Measurements from ENCODE around the gene DIP2B.

The DIP2B gene, protein sequence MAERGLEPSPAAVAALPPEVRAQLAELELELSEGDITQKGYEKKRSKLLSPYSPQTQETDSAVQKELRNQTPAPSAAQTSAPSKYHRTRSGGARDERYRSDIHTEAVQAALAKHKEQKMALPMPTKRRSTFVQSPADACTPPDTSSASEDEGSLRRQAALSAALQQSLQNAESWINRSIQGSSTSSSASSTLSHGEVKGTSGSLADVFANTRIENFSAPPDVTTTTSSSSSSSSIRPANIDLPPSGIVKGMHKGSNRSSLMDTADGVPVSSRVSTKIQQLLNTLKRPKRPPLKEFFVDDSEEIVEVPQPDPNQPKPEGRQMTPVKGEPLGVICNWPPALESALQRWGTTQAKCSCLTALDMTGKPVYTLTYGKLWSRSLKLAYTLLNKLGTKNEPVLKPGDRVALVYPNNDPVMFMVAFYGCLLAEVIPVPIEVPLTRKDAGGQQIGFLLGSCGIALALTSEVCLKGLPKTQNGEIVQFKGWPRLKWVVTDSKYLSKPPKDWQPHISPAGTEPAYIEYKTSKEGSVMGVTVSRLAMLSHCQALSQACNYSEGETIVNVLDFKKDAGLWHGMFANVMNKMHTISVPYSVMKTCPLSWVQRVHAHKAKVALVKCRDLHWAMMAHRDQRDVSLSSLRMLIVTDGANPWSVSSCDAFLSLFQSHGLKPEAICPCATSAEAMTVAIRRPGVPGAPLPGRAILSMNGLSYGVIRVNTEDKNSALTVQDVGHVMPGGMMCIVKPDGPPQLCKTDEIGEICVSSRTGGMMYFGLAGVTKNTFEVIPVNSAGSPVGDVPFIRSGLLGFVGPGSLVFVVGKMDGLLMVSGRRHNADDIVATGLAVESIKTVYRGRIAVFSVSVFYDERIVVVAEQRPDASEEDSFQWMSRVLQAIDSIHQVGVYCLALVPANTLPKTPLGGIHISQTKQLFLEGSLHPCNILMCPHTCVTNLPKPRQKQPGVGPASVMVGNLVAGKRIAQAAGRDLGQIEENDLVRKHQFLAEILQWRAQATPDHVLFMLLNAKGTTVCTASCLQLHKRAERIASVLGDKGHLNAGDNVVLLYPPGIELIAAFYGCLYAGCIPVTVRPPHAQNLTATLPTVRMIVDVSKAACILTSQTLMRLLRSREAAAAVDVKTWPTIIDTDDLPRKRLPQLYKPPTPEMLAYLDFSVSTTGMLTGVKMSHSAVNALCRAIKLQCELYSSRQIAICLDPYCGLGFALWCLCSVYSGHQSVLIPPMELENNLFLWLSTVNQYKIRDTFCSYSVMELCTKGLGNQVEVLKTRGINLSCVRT (N-terminal part only)

GRCh38 chr12:50504798-50505674, at the start of gene DIP2B:
Gene DIP2B (plus strand): TSS chr12:50504985. CDS start chr12:50505141, 156 bp downstream.
- peak; percentile 76 for DNase-seq (ENCODE audit: low read depth)

DNA sequence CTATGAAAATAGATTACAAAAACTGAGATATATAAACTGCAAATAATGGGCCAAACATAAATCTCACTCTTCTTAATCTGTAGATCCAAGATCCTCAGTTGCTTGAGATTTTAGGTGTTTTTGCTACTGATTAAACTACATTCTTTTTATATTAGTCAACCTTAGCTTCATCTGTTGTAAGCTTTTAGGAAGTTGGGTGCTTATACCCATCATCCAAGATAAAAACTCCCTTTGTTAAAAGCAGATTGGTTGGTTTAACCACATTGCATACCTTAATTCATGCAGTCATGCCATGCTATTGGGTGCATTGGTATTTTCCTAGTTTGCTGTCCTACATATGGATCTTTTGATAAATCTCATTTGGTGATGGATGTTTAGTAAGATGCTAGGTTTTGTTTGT, 46.2 kb upstream of the DIP2B start:
- DNase-seq (ENCODE audit: low read depth), result peak; percentile 53

DNA sequence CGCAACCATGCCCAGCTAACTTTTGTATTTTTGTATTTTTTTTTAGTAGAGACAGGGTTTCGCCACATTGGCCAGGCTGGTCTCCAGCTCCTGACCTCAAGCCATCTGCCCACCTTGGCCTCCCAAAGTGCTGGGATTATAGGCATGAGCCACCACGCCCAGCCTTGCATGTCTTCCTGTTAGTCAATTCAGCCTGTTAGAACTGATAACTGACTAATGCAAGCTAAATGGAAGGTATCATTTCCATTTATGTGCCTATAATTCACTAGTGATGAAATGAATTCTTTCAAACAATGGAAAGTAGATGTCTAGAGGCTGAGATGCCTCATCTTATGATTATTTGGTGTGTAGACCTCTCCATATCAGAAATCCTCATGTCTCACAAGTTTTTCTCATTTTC, 37.3 kb upstream of the DIP2B start:
- no peak for DNase-seq (ENCODE audit: low read depth)

DNA sequence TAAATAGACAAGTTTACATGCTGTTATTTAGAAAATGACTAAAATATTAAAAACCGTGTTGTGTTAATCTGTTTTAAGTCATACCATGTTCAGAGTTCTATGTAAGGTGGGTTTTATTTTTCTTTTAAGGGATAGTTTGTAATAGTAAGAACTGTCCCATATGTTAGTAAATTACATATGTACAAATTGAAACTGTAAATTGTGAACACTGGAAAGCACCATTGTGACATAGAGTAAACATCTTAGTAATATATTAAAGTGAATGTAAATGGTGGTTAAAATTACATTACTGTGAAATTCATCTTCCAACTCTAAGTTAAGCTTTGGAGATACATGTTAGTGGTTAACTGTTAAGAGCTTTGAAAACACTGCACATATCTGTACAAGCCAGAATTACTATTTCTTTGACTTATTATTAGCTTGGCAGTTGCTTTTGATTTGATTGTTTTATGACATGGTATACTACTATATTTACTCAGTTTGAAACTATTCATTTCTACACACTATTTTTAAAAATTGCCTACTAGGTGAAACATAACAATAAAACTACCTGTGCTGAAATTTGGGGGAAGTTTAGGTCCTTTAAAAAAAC, 27.4 kb upstream of the DIP2B start:
- no peak for DNase-seq (ENCODE audit: low read depth)

- DNase-seq (ENCODE audit: low read depth), result peak; percentile 11
Measured at GRCh38 chr12:50482571-50482970, 22.2 kb upstream of the DIP2B start.

GRCh38 chr12:50483488-50483887, 21.3 kb upstream of the DIP2B start:
- no peak for DNase-seq (ENCODE audit: low read depth)

DNA sequence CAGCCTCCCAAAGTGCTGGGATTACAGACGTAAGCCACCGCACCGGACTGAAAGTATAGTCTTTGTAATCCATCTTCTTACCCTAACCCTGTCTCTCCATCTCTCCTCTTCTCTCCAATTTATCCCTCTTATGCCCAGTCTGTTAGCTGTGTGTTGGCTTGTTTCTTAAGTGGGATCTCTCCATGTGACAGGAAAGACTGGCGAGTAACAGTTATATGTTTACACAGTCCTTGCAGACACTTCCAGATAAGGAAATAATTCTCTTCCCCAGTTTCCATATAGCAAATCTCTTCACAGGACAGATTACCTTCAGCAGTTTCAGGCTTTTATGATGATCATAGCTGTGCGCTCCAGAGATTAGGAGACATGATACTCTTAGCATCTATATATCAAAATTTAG, 16.0 kb upstream of the DIP2B start:
- peak; percentile 12 for DNase-seq (ENCODE audit: low read depth)

- peak; percentile 24 for DNase-seq (ENCODE audit: low read depth)
Measured at GRCh38 chr12:50498119-50498518, 6.7 kb upstream of the DIP2B start.

GRCh38 chr12:50505675-50506530, 1.1 kb downstream of the DIP2B start:
- no peak for DNase-seq (ENCODE audit: low read depth)

GRCh38 chr12:50506753-50507473, 2.1 kb downstream of the DIP2B start:
- peak; percentile 14 for DNase-seq (ENCODE audit: low read depth)

GRCh38 chr12:50507474-50507838, 2.7 kb downstream of the DIP2B start:
- DNase-seq (ENCODE audit: low read depth), result no peak

DNA sequence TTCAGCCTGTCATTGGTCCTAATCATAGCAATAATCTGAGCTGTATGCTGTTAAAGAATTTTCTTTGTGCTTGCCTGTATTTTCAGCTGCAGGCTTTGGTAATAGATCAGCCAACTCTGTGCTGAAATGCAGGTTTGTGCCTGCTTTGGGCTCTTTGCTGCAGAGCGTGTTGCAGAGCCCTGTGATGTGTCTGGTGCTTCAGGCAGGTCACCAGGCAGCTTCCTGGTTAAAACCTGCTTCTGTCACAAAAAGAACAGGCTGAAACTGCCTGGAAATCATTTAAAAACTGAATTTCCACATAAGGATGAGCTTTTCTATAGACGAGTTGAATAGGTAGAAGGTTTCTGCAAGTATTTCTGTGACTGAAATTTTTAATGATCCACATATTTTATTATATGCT, 3.1 kb downstream of the DIP2B start:
- DNase-seq (ENCODE audit: low read depth), result no peak

DNA sequence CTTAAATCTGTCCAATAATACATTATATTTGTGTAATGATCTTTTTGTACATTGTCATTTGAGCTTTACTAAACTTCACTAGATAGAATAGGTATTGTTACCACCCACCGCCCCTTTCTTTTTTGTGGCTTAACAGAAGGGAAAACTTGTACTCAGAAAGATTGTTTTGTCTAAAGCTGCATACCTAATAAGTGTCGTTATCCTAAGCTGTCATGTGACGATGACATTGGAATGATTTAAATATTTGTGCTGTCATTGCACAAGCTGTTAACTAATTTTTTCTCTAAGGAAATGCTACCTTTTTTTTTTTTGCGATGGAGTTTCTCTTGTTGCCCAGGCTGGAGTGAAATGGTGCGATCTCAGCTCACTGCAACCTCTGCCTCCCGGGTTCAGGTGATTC, 3.6 kb downstream of the DIP2B start:
- no peak for DNase-seq (ENCODE audit: low read depth)

GRCh38 chr12:50508970-50509663, 4.3 kb downstream of the DIP2B start:
- peak; percentile 33 for DNase-seq (ENCODE audit: low read depth)

DNA sequence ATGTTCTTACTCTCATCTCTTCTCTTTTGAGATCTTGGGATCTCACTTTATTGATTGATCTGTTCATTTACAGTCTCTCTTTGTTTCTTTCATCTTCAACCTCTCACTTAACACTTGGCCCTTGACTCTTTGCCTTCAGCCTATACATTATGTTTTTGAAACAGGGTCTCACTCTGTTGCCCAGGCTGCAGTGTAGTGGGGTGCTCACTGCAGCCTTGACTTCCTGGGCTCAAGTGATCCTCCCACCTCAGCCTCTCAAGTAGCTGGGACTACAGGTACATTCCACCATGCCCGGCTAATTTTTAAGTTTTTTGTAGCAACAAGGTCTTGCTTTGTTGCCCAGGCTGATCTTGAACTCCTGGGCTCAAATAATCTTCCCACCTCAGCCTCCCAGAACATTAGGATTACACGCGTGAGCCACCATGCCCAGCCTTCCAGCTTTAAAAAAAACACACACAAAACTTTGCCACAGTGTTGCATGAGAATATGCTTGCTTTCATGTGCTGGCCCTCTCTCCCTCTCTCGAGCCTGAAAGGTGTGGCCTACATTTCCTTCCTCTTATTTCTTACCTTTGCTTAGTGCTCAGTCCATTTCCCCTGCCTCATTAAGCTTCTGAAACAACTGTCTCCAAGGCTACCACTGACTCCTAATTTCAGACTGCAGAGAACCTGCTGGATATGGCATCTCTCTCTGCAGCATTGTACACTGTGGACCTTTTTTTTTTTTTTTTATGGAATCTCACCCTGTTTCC, 9.9 kb downstream of the DIP2B start:
- DNase-seq (ENCODE audit: low read depth), result no peak

- no peak for DNase-seq (ENCODE audit: low read depth)
Measured at GRCh38 chr12:50515587-50515986, 10.8 kb downstream of the DIP2B start.

- DNase-seq (ENCODE audit: low read depth), result peak; percentile 47
Measured at GRCh38 chr12:50517421-50518048, 12.8 kb downstream of the DIP2B start.

Data from amniotic epithelial cell (primary cell).